NCI-H524 treated with DMSO at 0.1 percent for 48 hours (cell line): Measurements from ENCODE around the gene COX6A2.

Experiments used
- DNase-seq: peaks from one replicate; lab custom pipeline; 2025; lab: John Stamatoyannopoulos, UW

The COX6A2 gene

GRCh38 chr16:31428279-31428597, at the start of gene COX6A2:
Gene COX6A2 (minus strand): TSS chr16:31428360. CDS start chr16:31428325, 35 bp downstream.
- DNase-seq, result no peak

GRCh38 chr16:31477220-31478216, 49.4 kb upstream of the COX6A2 start:
- no peak for DNase-seq

- no peak for DNase-seq
These were observed 48.4 kb upstream of the COX6A2 start for GRCh38 chr16:31476303-31477219.

- no peak for DNase-seq
These were observed 47.8 kb upstream of the COX6A2 start for GRCh38 chr16:31475946-31476302.

GRCh38 chr16:31474773-31475738, 46.9 kb upstream of the COX6A2 start:
- no peak for DNase-seq

GRCh38 chr16:31474173-31474714, 46.1 kb upstream of the COX6A2 start:
- DNase-seq, result no peak

- DNase-seq, result no peak
These were observed 45.3 kb upstream of the COX6A2 start for GRCh38 chr16:31473264-31473984.

- DNase-seq, result no peak
These were observed 44.6 kb upstream of the COX6A2 start for GRCh38 chr16:31472709-31473203.

GRCh38 chr16:31471875-31472708, 43.9 kb upstream of the COX6A2 start, which contains the start of gene TGFB1I1:
Gene TGFB1I1 (plus strand): TSS chr16:31472152. CDS start chr16:31472189, 37 bp downstream.
- DNase-seq, result no peak

GRCh38 chr16:31471241-31471874, 43.2 kb upstream of the COX6A2 start:
- DNase-seq, result no peak

GRCh38 chr16:31470615-31471014, 42.5 kb upstream of the COX6A2 start:
- DNase-seq, result no peak

- no peak for DNase-seq
These were observed 39.7 kb upstream of the COX6A2 start for GRCh38 chr16:31467858-31468257.

GRCh38 chr16:31467151-31467773, 39.1 kb upstream of the COX6A2 start:
- no peak for DNase-seq

- DNase-seq, result no peak
These were observed 38.3 kb upstream of the COX6A2 start for GRCh38 chr16:31466381-31466841.

GRCh38 chr16:31465788-31466370, 37.7 kb upstream of the COX6A2 start:
- DNase-seq, result no peak

- DNase-seq, result no peak
These were observed 36.7 kb upstream of the COX6A2 start for GRCh38 chr16:31464781-31465260.

- DNase-seq, result no peak
These were observed 36.2 kb upstream of the COX6A2 start for GRCh38 chr16:31464348-31464769.
